ENCODE results near the gene SLX9. TPM values are rescaled to one million over a fixed set of nuclear protein-coding genes. Genes with fewer than 3 reads are reported as not detected.
"Not testable (repeated sequence)": the region's sequence is repeated elsewhere in the genome, so short reads cannot be mapped to it uniquely, and the experiment has no call there.

The SLX9 gene
- total RNA-seq, 2 donors from 2014 or later: 21.4 to 24.8 TPM

GRCh38 chr21:44912158-44912473, 27.7 kb upstream of the SLX9 start:
- Histone ChIP-seq H3K36me3 (no peaks in the 10 kb centered on the region), H3K27ac (peak overlapping the region; percentile 39 to 64), H3K9me3 (no peaks in the 10 kb centered on the region), H3K27me3 (replicated peaks; ENCODE audit: insufficient read depth) (no peaks in the 10 kb centered on the region), H3K4me1 (replicated peaks) (peaks cover 14% of the 10 kb centered on the region), H3K4me3 (no peak overlapping the region)
- intact Hi-C loops (cut with DNase I): no loop called here
- TF ChIP-seq POLR2A (IDR thresholded peaks at IDR 0.05) (no peak), POLR2AphosphoS5 (IDR thresholded peaks at IDR 0.05) (no peak)
- TF ChIP-seq, protein P1, sequence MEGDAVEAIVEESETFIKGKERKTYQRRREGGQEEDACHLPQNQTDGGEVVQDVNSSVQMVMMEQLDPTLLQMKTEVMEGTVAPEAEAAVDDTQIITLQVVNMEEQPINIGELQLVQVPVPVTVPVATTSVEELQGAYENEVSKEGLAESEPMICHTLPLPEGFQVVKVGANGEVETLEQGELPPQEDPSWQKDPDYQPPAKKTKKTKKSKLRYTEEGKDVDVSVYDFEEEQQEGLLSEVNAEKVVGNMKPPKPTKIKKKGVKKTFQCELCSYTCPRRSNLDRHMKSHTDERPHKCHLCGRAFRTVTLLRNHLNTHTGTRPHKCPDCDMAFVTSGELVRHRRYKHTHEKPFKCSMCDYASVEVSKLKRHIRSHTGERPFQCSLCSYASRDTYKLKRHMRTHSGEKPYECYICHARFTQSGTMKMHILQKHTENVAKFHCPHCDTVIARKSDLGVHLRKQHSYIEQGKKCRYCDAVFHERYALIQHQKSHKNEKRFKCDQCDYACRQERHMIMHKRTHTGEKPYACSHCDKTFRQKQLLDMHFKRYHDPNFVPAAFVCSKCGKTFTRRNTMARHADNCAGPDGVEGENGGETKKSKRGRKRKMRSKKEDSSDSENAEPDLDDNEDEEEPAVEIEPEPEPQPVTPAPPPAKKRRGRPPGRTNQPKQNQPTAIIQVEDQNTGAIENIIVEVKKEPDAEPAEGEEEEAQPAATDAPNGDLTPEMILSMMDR (IDR thresholded peaks at IDR 0.05): no peak
- WGBS: 27% methylated on average over 8 of the region's 8 CpGs
- DNase-seq (ENCODE audit: low spot score): no peak

DNA sequence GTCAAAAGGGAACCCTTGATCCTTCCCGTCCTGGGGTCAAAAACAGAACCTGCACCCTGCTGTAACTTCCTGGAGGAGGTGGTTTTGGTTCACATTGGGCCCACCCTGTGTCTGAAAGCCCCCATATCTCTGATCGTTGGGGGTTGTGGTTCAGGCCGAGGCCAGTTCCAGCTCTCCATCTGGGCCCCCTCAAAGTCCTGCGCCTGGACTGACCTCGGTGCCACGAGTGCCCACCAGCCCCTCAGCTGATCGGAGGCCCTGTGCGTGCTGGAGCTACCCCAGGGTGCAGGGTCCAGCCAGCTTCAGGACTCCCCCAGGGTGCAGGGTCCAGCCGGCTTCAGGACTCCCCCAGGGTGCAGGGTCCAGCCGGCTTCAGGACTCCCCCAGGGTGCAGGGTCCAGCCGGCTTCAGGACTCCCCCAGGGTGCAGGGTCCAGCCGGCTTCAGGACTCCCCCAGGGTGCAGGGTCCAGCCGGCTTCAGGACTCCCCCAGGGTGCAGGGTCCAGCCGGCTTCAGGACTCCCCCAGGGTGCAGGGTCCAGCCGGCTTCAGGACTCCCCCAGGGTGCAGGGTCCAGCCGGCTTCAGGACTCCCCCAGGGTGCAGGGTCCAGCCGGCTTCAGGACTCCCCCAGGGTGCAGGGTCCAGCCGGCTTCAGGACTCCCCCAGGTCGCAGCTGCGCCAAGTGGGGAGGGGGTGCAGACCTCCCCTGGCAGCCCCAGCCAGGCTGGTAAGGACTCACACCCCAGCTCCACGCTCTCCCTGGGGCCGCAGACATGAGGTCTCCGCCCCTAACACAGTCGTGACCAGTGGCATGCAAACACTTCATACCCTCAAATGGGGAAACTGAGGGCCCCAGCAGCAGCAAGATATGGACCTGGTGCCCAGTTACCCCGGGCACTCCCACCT, 27.1 kb upstream of the SLX9 start:
- H3K36me3 ChIP-seq; H3K4me3 ChIP-seq; H3K27me3 ChIP-seq (replicated peaks; ENCODE audit: insufficient read depth); H3K9me3 ChIP-seq; intact Hi-C loops (cut with DNase I); H3K27ac ChIP-seq; DNase-seq (ENCODE audit: low spot score): not testable (repeated sequence)
- WGBS: 66% methylated on average over 10 of the region's 25 CpGs
- peaks cover 14% of the 10 kb centered on the region for H3K4me1 ChIP-seq (replicated peaks)

DNA sequence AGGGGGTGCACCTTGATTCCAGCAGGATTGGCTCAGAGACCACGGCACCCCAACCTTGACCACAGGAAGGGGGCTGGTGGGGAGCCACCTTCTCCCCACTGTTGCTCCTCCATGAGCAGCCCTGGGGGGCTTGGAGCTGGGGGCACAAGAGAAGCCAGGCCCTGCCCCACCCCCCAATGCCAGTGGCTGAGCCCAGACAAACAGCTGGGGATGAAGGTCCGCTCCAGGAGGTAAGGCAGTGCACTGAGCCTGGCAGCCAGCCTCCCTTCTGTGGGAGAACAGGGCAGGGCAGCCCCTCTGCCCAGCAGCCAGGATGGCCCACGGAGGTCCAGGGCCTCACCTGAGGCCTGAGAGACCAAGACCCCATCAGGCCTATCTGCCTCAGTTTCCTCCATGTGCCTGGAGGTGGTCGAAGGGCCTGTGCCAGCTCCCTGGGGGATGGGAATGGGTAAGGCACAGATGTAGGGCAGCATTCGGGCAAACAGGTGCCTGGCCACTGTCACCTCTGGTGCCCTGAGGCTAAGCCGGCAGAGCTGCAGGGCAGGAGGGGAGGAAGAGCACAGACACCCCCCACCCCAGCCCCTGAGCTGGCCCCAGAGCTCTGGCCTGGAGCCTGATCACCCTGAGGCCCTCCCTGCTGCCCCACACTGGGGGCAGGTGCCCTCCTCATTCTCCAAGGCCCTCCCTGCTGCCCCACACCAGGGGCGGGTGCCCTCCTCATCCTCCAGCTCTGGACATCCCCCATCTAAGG, 26.2 kb upstream of the SLX9 start:
- Histone ChIP-seq H3K4me1 (replicated peaks) (peaks cover 14% of the 10 kb centered on the region), H3K27ac (no peak overlapping the region), H3K4me3 (no peak overlapping the region), H3K36me3 (no peaks in the 10 kb centered on the region), H3K9me3 (no peaks in the 10 kb centered on the region), H3K27me3 (replicated peaks; ENCODE audit: insufficient read depth) (no peaks in the 10 kb centered on the region)
- TF ChIP-seq POLR2AphosphoS5 (IDR thresholded peaks at IDR 0.05): no peak
- TF ChIP-seq POLR2A (IDR thresholded peaks at IDR 0.05): no peak
- TF ChIP-seq, protein P1 (IDR thresholded peaks at IDR 0.05): no peak
- intact Hi-C loops (cut with DNase I): no loop called here
- WGBS: 81% methylated on average over 6 of the region's 7 CpGs
- DNase-seq (ENCODE audit: low spot score): no peak

DNA sequence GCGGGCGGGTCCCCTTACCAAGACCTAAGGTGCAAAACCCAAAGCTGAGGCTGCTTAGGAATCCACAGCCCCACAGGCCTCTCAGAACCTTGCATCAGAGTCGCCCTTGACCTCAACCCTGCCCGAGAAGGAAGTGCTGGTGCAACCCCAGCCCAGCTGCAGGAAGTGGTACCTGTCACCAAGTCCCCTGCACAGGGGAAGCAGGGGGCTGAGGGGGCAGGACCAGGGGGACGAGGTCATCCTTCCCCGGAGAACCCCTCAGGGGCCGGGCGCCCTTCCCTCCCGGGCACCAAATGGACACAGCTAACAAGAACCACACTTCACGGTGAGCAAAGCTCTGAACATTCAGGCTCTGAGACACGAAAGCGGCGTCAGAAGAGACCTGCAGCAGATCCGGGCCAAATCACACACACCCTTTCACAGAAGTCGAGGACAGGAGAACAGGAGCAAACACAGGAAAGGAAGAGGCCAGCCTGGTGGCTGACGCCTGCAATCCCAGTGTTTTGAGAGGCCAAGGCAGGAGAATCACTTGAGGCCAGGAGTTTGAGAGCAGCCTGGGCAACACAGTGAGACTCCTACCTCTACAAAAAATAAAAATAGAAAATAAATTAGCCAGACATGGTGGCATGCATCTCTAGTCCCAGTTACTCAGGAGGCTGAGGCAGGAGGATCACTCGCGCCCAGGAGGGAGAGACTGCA, 25.5 kb upstream of the SLX9 start:
- WGBS: 84% methylated on average over 18 of the region's 18 CpGs
- intact Hi-C loops (cut with DNase I): no loop called here
- no peak overlapping the region for H3K27ac ChIP-seq
- no peaks in the 10 kb centered on the region for H3K27me3 ChIP-seq (replicated peaks; ENCODE audit: insufficient read depth)
- TF ChIP-seq POLR2AphosphoS5 (IDR thresholded peaks at IDR 0.05) (no peak), POLR2A (IDR thresholded peaks at IDR 0.05) (no peak)
- TF ChIP-seq, protein P1 (IDR thresholded peaks at IDR 0.05): no peak
- no peaks in the 10 kb centered on the region for H3K36me3 ChIP-seq
- H3K9me3 ChIP-seq: no peaks in the 10 kb centered on the region
- no peak for DNase-seq (ENCODE audit: low spot score)
- H3K4me3 ChIP-seq: no peak overlapping the region
- peaks cover 14% of the 10 kb centered on the region for H3K4me1 ChIP-seq (replicated peaks)

DNA sequence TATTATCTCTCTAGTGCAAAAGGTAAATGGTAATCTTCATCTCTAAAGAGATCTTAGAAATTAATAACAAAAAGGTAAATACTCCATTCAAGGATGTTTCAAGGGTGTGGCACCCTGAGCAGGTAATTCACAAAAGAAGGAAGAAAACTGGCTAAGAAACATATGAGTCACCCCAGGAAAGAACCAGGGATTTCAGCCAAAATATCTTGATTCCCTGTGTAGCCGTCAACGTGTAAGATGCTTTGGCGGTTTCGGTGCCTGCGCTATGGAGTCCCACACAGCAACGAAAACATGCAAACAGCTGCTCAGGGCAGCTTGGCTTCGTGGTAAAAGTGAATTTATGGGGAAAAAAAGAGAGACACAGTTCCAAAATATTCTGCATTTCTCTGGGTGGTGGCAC, 22.9 kb upstream of the SLX9 start:
- intact Hi-C loops (cut with DNase I): no loop called here

More for the DNA sequence above, 22.9 kb upstream of the SLX9 start:
- TF ChIP-seq POLR2AphosphoS5 (IDR thresholded peaks at IDR 0.05): peak; percentile 18
- TF ChIP-seq, protein P1 (IDR thresholded peaks at IDR 0.05): no peak
- TF ChIP-seq POLR2A (IDR thresholded peaks at IDR 0.05): no peak
- no peaks in the 10 kb centered on the region for H3K27me3 ChIP-seq (replicated peaks; ENCODE audit: insufficient read depth)
- no peak for DNase-seq (ENCODE audit: low spot score)
- no peak overlapping the region for H3K4me3 ChIP-seq
- H3K27ac ChIP-seq: no peak overlapping the region
- H3K9me3 ChIP-seq: no peaks in the 10 kb centered on the region
- H3K4me1 ChIP-seq (replicated peaks): no peaks in the 10 kb centered on the region
- 41% methylated on average over 7 of the region's 7 CpGs for WGBS
- no peaks in the 10 kb centered on the region for H3K36me3 ChIP-seq
